Erythroblast (primary cell): Measurements from ENCODE around the gene VPS37C.

Experiments
- GATA1 ChIP-seq: IDR thresholded peaks from 2 replicates; pipeline ENCODE4 v1.6.1; 2011; ENCODE audit warnings: low read depth, mild to moderate bottlenecking, control low read depth, low read length, moderate library complexity
- POLR2A ChIP-seq: IDR thresholded peaks from 2 replicates; pipeline ENCODE4 v1.6.1; 2011; ENCODE audit warnings: mild to moderate bottlenecking, low read length

- TF ChIP-seq POLR2A (no peak), GATA1 (no peak)
Observed at GRCh38 chr11:61163021-61163420, 1.8 kb upstream of the VPS37C start.
